ENCODE measurements around the gene CHCHD6. TPM values are rescaled to one million over a fixed set of nuclear protein-coding genes. Genes with fewer than 3 reads are reported as not detected.

Gene CHCHD6
- total and polyA plus RNA-seq, 2 of the 4 experiments (the other 2 are of a cell fraction) = 18.8 to 28.9 TPM

DNA sequence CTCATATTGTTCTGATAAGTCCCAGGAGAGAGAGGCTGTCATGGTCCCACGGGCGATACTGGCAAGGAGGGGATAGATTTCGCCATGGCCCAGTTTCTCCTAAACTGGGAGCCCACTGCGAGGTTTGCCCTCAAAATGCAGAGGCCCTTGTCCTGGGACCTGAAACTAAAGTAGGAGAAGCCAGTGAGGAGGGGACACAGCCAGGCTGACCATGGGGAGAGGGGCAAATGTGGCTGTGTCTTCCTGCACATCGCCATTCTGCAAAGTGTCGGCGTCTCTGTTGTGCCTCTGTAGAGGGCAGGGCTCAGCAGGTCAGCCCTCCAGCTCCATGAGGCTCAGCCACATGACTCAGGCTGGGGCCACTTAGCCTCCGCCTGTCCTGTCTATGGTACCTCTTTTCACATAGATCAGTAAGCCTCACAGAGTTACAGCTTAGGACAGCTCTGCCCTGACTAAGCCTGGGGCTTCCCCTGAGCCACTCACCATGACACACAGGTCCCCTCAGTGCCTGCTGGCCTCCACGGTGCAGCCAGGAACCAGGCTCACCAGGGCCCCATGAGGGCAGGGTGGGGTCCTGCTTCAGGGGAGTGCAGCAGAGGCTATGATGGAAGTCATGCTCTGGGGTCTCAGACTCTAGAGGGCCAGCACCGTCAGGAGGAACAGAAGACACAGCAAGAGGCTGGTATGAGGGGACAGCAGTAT is 250.3 kb downstream of the CHCHD6 start:
- Histone ChIP-seq H4K8ac (ENCODE audit: low read depth in 2 of 2, low read length in 2 of 2) (no peak overlapping the region), H3K9ac (ENCODE audit: low read depth, low read length) (no peak overlapping the region), H3K4me2 (ENCODE audit: low read depth, low read length) (no peak overlapping the region), H2BK20ac (ENCODE audit: low read depth, low read length) (no peak overlapping the region), H3K27me3 (ENCODE audit: control insufficient read depth, insufficient read depth, low read length) (no peaks in the 10 kb centered on the region), H3K36me3 (ENCODE audit: control insufficient read depth, insufficient read depth, low read length) (no peaks in the 10 kb centered on the region), H3K56ac (ENCODE audit: extremely low read depth, insufficient read depth, low read length) (no peak overlapping the region), H4K5ac (ENCODE audit: low read depth, low read length) (no peak overlapping the region), H3K9me3 (ENCODE audit: control insufficient read depth, insufficient read depth, low read length) (no peaks in the 10 kb centered on the region), H3K27ac (ENCODE audit: insufficient read depth, low read length) (no peak overlapping the region), H2AFZ (replicated peaks; ENCODE audit: low read length, poor library complexity) (no peak overlapping the region), H3K14ac (replicated peaks; ENCODE audit: low read depth, low read length) (no peak overlapping the region), H2BK15ac (ENCODE audit: low read depth, low read length) (no peak overlapping the region), H2BK5ac (ENCODE audit: low read depth, low read length, poor library complexity, severe bottlenecking) (no peak overlapping the region), H3K23ac (ENCODE audit: low read depth, low read length) (no peak overlapping the region), H2AK5ac (ENCODE audit: low read depth, low read length) (no peak overlapping the region), H4K91ac (ENCODE audit: insufficient read depth, low read depth, low read length) (no peak overlapping the region), H3K4me3 (ENCODE audit: insufficient read depth, low read depth, low read length) (no peak overlapping the region), H3K9me1 (ENCODE audit: insufficient read depth, low read length) (0 out of 2 replicates have a peak, but pooled peaks cover 4% of the 10 kb centered on the region), H2BK120ac (ENCODE audit: low read depth, low read length) (no peak overlapping the region), H3K4ac (ENCODE audit: low read depth, low read length) (no peak overlapping the region), H3K79me1 (ENCODE audit: low read depth in 1 of 2, low read length in 2 of 2) (no peaks in the 10 kb centered on the region), H4K20me1 (ENCODE audit: insufficient read depth, low read length) (no peaks in the 10 kb centered on the region), H2AK9ac (replicated peaks; ENCODE audit: low read depth, low read length, poor library complexity) (no peak overlapping the region), H3K18ac (ENCODE audit: low read depth, low read length) (no peak overlapping the region), H3K4me1 (ENCODE audit: control insufficient read depth, insufficient read depth, low read length) (no peaks in the 10 kb centered on the region)
- WGBS, 2 experiments (ENCODE audit: extremely low coverage in 2 of 2, insufficient read length in 1 of 2) = 85% methylated on average over 6 of the region's 10 CpGs; no CpG with 5 or more reads in 1 of the 2 experiments
- dilution Hi-C loops (cut with HindIII; ENCODE audit: low sequenced_read_pairs, unreplicated experiment) (no loop called here), intact Hi-C loops (cut with micrococcal nuclease) (no loop called here), in situ Hi-C loops (cut with MboI; ENCODE audit: low sequenced_read_pairs) (no loop called here)
- no TSS peak for BruUV-seq (replicated peaks)
- no peak; the same call in 1 of the 2 replicates for ATAC-seq (ENCODE audit: low read depth)
- DNase-seq = peak; percentile 25
- TF ChIP-seq MAZ (IDR thresholded peaks at IDR 0.05; ENCODE audit: borderline replicate concordance, low read depth, low read length) = no peak
- TF ChIP-seq, protein P1, sequence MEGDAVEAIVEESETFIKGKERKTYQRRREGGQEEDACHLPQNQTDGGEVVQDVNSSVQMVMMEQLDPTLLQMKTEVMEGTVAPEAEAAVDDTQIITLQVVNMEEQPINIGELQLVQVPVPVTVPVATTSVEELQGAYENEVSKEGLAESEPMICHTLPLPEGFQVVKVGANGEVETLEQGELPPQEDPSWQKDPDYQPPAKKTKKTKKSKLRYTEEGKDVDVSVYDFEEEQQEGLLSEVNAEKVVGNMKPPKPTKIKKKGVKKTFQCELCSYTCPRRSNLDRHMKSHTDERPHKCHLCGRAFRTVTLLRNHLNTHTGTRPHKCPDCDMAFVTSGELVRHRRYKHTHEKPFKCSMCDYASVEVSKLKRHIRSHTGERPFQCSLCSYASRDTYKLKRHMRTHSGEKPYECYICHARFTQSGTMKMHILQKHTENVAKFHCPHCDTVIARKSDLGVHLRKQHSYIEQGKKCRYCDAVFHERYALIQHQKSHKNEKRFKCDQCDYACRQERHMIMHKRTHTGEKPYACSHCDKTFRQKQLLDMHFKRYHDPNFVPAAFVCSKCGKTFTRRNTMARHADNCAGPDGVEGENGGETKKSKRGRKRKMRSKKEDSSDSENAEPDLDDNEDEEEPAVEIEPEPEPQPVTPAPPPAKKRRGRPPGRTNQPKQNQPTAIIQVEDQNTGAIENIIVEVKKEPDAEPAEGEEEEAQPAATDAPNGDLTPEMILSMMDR (conservative IDR thresholded peaks at IDR 0.05; ENCODE audit: low read depth, low read length) = no peak
- TF ChIP-seq CHD1 (IDR thresholded peaks at IDR 0.05; ENCODE audit: low read depth, low read length) = no peak
- TF ChIP-seq, protein P2, sequence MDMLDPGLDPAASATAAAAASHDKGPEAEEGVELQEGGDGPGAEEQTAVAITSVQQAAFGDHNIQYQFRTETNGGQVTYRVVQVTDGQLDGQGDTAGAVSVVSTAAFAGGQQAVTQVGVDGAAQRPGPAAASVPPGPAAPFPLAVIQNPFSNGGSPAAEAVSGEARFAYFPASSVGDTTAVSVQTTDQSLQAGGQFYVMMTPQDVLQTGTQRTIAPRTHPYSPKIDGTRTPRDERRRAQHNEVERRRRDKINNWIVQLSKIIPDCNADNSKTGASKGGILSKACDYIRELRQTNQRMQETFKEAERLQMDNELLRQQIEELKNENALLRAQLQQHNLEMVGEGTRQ (IDR thresholded peaks at IDR 0.05; ENCODE audit: low read depth, low read length) = no peak
- no peak for TF ChIP-seq RFX5 (IDR thresholded peaks at IDR 0.05; ENCODE audit: low read depth, low read length)
- no peak for TF ChIP-seq NFE2L2 (IDR thresholded peaks at IDR 0.05; ENCODE audit: low read depth, low read length)
- TF ChIP-seq, protein P3, sequence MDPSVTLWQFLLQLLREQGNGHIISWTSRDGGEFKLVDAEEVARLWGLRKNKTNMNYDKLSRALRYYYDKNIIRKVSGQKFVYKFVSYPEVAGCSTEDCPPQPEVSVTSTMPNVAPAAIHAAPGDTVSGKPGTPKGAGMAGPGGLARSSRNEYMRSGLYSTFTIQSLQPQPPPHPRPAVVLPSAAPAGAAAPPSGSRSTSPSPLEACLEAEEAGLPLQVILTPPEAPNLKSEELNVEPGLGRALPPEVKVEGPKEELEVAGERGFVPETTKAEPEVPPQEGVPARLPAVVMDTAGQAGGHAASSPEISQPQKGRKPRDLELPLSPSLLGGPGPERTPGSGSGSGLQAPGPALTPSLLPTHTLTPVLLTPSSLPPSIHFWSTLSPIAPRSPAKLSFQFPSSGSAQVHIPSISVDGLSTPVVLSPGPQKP (IDR thresholded peaks at IDR 0.05; ENCODE audit: borderline replicate concordance, low read depth, low read length) = no peak
- ChIA-PET CTCF (no interaction called here), POLR2A (ENCODE audit: unreplicated experiment) (no interaction called here)

Data from IMR-90 (cell line).